WTC11 (cell line): ENCODE data around the gene UGDH. TPM values are rescaled to one million over a fixed set of nuclear protein-coding genes. Genes with fewer than 3 reads are reported as not detected.

Experiments
- ATAC-seq: fragments of 200-7000 bp; cut with Tn5 transposase; 2 replicates; pipeline ENCODE4 v1.10.0; 2021; ENCODE audit warnings: mild to moderate bottlenecking, moderate library complexity
- CTCF ChIA-PET: fragments of 300-600 bp; sonication (Branson Sonifier 250); formaldehyde crosslinking; loops from one replicate; lab custom pipeline; 2021; ENCODE audit warnings: antibody characterized with exemption; lab: Charles Lee
- POLR2A ChIA-PET: fragments of 350-600 bp; sonication (Branson Sonifier 250); formaldehyde crosslinking; loops from one replicate; lab custom pipeline; 2021; ENCODE audit warnings: antibody characterized with exemption; lab: Charles Lee
- DNase-seq: peaks from one replicate; pipeline ENCODE4 v3.0.0; 2021; ENCODE audit warnings: low spot score
- H3K27ac Mint-ChIP-seq: 2 replicates; pipeline ENCODE4 v1.8.0; 2021; ENCODE audit warnings: mixed read lengths
- H3K27me3 Mint-ChIP-seq: 2 replicates; pipeline ENCODE4 v1.8.0; 2021; ENCODE audit warnings: low read depth, mild to moderate bottlenecking, moderate library complexity, mixed read lengths
- H3K36me3 Mint-ChIP-seq: 2 replicates; pipeline ENCODE4 v1.8.0; 2021; ENCODE audit warnings: mixed read lengths
- H3K4me1 Mint-ChIP-seq: 2 replicates; pipeline ENCODE4 v1.8.0; 2022; ENCODE audit warnings: mixed read lengths
- H3K4me3 Mint-ChIP-seq: 2 replicates; pipeline ENCODE4 v1.8.0; 2021; ENCODE audit warnings: mild to moderate bottlenecking, moderate library complexity, mixed read lengths
- H3K9me3 Mint-ChIP-seq: 2 replicates; pipeline ENCODE4 v1.8.0; 2021; ENCODE audit warnings: mixed read lengths
- EMX1 ChIP-seq: fragments of 250-450 bp; sonication (Bioruptor Pico); IDR thresholded peaks from 2 replicates; pipeline ENCODE4 v1.8.0; 2021; ENCODE audit warnings: mild to moderate bottlenecking
- FOXK1 ChIP-seq: sonication (generic); formaldehyde crosslinking; IDR thresholded peaks from 2 replicates; pipeline ENCODE4 v1.8.0; 2022; ENCODE audit warnings: mild to moderate bottlenecking, moderate library complexity, missing genetic modification reagents
- FOXP1 ChIP-seq: sonication (generic); formaldehyde crosslinking; IDR thresholded peaks from 2 replicates; pipeline ENCODE4 v1.8.0; 2022; ENCODE audit warnings: missing genetic modification reagents, mild to moderate bottlenecking, moderate library complexity, borderline replicate concordance
- GTF2I ChIP-seq: fragments of 250-450 bp; sonication (Bioruptor Pico); conservative IDR thresholded peaks from 2 replicates; pipeline ENCODE4 v1.4.0; 2021; ENCODE audit warnings: mild to moderate bottlenecking
- HMGA2 ChIP-seq: fragments of 250-450 bp; sonication (Bioruptor Pico); IDR thresholded peaks from 2 replicates; pipeline ENCODE4 v1.4.0; 2021; ENCODE audit warnings: mild to moderate bottlenecking, moderate library complexity
- JUN ChIP-seq: sonication (generic); formaldehyde crosslinking; IDR thresholded peaks from 2 replicates; pipeline ENCODE4 v1.8.0; 2023; ENCODE audit warnings: mild to moderate bottlenecking, missing genetic modification reagents
- NFATC4 ChIP-seq: fragments of 250-450 bp; sonication (Bioruptor Pico); IDR thresholded peaks from 2 replicates; pipeline ENCODE4 v1.9.0; 2021; ENCODE audit warnings: mild to moderate bottlenecking
- NFE2L1 ChIP-seq: sonication (generic); formaldehyde crosslinking; IDR thresholded peaks from 2 replicates; pipeline ENCODE4 v1.8.1; 2023; ENCODE audit warnings: missing genetic modification reagents
- NR3C1 ChIP-seq: sonication (generic); formaldehyde crosslinking; conservative IDR thresholded peaks from 2 replicates; pipeline ENCODE4 v1.8.1; 2023; ENCODE audit warnings: low read depth, mild to moderate bottlenecking, missing genetic modification reagents
- PRRX2 ChIP-seq: fragments of 250-450 bp; sonication (Bioruptor Pico); IDR thresholded peaks from 2 replicates; pipeline ENCODE4 v1.8.0; 2021; ENCODE audit warnings: mild to moderate bottlenecking
- ZNF121 ChIP-seq: sonication (generic); formaldehyde crosslinking; IDR thresholded peaks from 2 replicates; pipeline ENCODE4 v1.8.0; 2023; ENCODE audit warnings: missing genetic modification reagents
- ZNF219 ChIP-seq: sonication (generic); formaldehyde crosslinking; IDR thresholded peaks from 2 replicates; pipeline ENCODE4 v1.8.0; 2023; ENCODE audit warnings: missing genetic modification reagents, mild to moderate bottlenecking, borderline replicate concordance
- ZNF263 ChIP-seq: sonication (generic); formaldehyde crosslinking; IDR thresholded peaks from 2 replicates; pipeline ENCODE4 v1.8.1; 2022; ENCODE audit warnings: low read depth, mild to moderate bottlenecking, moderate library complexity, missing genetic modification reagents
- ZNF423 ChIP-seq: fragments of 250-450 bp; sonication (Bioruptor Pico); IDR thresholded peaks from 2 replicates; pipeline ENCODE4 v2.1.2; 2022; ENCODE audit warnings: mild to moderate bottlenecking, moderate library complexity
- ZNF671 ChIP-seq: fragments of 250-450 bp; sonication (Bioruptor Pico); IDR thresholded peaks from 2 replicates; pipeline ENCODE4 v1.8.0; 2021; ENCODE audit warnings: mild to moderate bottlenecking
- total RNA-seq: library from RNA; stranded (reverse); gene quantifications from 3 replicates; pipeline ENCODE4 v1.2.3, GENCODE V29; 2021
- TF ChIP-seq, protein P1 (sequence below): sonication (generic); formaldehyde crosslinking; IDR thresholded peaks from 2 replicates; pipeline ENCODE4 v1.8.0; 2022; ENCODE audit warnings: missing genetic modification reagents
- TF ChIP-seq, protein P2 (sequence below): fragments of 250-450 bp; sonication (Bioruptor Pico); conservative IDR thresholded peaks from 2 replicates; pipeline ENCODE4 v1.9.0; 2021; ENCODE audit warnings: mild to moderate bottlenecking
- TF ChIP-seq, protein P3 (sequence below): sonication (generic); formaldehyde crosslinking; IDR thresholded peaks from 2 replicates; pipeline ENCODE4 v1.8.1; 2022; ENCODE audit warnings: mild to moderate bottlenecking, moderate library complexity, missing genetic modification reagents
- TF ChIP-seq, protein P4 (sequence below): sonication (generic); formaldehyde crosslinking; IDR thresholded peaks from 2 replicates; pipeline ENCODE4 v1.8.0; 2022; ENCODE audit warnings: mild to moderate bottlenecking, missing genetic modification reagents
- TF ChIP-seq, protein P5 (sequence below): fragments of 250-450 bp; sonication (Bioruptor Pico); IDR thresholded peaks from 2 replicates; pipeline ENCODE4 v1.9.0; 2021; ENCODE audit warnings: moderate library complexity, mild to moderate bottlenecking, inconsistent platforms, borderline replicate concordance
- TF ChIP-seq, protein P6 (sequence below): sonication (generic); formaldehyde crosslinking; IDR thresholded peaks from 2 replicates; pipeline ENCODE4 v1.8.0; 2023; ENCODE audit warnings: mild to moderate bottlenecking, missing genetic modification reagents
- TF ChIP-seq, protein P7 (sequence below): sonication (generic); formaldehyde crosslinking; IDR thresholded peaks from 2 replicates; pipeline ENCODE4 v1.8.1; 2023; ENCODE audit warnings: mild to moderate bottlenecking, moderate library complexity, missing genetic modification reagents
- TF ChIP-seq, protein P8 (sequence below): sonication (generic); formaldehyde crosslinking; conservative IDR thresholded peaks from 2 replicates; pipeline ENCODE4 v1.8.1; 2022; ENCODE audit warnings: mild to moderate bottlenecking, missing genetic modification reagents
- TF ChIP-seq, protein P9 (sequence below): fragments of 250-450 bp; sonication (Bioruptor Pico); IDR thresholded peaks from 2 replicates; pipeline ENCODE4 v2.1.2; 2022; ENCODE audit warnings: mild to moderate bottlenecking, moderate library complexity

Gene UGDH
- total RNA-seq, 1 experiment from 2014 or later, result 97.5 TPM

DNA sequence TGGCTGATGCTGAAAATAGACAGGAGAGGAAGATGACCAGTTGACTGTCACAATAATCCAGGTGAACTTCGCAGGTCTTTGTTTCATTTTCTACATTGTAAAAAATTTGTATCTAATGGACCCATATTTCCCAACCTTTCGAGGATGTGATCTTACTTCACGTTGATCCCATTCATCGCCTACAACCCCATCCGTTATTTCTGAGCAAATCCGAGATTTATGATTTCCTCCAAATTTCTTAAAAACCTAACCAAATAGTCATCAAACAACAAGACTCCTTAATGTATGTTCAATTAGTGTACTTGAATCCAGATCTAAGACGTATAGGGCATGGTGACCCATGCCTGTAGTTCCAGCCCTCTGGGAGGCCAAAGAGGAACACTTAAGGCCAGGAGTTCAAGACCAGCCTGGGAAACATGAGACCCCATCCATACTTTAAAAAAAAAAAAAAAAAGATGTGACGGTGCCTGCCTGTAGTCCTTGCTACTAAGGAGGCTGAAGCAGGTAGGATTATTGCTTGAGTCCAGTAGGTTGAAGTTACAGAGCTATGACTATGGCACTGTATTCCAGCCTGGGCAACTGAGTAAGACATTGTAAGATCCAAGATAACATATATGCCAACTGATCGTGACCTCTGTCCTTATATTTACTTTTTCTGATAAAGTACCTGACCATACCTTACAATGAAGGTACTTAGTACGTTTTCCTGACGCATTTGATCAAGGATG, 74.2 kb downstream of the UGDH start:
- ChIA-PET CTCF (no interaction called here), POLR2A (interaction anchor here (0.7 kb wide), 1 partner anchor 566 kb away, joined by 3 read pairs; no protein-coding TSS in a partner anchor)
- Mint-ChIP-seq H3K36me3 (peaks cover 74% of the 10 kb centered on the region), H3K9me3 (no peaks in the 10 kb centered on the region), H3K27ac (peak overlapping the region; percentile 68), H3K27me3 (no peaks in the 10 kb centered on the region), H3K4me3 (no peak overlapping the region), H3K4me1 (peaks cover 32% of the 10 kb centered on the region)
- peak; percentile 5; the same call in 1 of the 2 replicates for ATAC-seq
- DNase-seq, result no peak
- TF ChIP-seq, protein P1, sequence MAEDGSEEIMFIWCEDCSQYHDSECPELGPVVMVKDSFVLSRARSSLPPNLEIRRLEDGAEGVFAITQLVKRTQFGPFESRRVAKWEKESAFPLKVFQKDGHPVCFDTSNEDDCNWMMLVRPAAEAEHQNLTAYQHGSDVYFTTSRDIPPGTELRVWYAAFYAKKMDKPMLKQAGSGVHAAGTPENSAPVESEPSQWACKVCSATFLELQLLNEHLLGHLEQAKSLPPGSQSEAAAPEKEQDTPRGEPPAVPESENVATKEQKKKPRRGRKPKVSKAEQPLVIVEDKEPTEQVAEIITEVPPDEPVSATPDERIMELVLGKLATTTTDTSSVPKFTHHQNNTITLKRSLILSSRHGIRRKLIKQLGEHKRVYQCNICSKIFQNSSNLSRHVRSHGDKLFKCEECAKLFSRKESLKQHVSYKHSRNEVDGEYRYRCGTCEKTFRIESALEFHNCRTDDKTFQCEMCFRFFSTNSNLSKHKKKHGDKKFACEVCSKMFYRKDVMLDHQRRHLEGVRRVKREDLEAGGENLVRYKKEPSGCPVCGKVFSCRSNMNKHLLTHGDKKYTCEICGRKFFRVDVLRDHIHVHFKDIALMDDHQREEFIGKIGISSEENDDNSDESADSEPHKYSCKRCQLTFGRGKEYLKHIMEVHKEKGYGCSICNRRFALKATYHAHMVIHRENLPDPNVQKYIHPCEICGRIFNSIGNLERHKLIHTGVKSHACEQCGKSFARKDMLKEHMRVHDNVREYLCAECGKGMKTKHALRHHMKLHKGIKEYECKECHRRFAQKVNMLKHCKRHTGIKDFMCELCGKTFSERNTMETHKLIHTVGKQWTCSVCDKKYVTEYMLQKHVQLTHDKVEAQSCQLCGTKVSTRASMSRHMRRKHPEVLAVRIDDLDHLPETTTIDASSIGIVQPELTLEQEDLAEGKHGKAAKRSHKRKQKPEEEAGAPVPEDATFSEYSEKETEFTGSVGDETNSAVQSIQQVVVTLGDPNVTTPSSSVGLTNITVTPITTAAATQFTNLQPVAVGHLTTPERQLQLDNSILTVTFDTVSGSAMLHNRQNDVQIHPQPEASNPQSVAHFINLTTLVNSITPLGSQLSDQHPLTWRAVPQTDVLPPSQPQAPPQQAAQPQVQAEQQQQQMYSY (CRISPR knock-in tag), result no peak
- peak; percentile 55; the same call in 1 of the 2 replicates for TF ChIP-seq PRRX2
- TF ChIP-seq ZNF121 (CRISPR knock-in tag), result no peak
- TF ChIP-seq HMGA2 (CRISPR knock-in tag), result no peak
- TF ChIP-seq JUN, result no peak
- no peak for TF ChIP-seq ZNF263 (CRISPR knock-in tag)
- TF ChIP-seq NFATC4 (CRISPR knock-in tag), result peak; percentile 36
- no peak for TF ChIP-seq GTF2I (CRISPR knock-in tag)
- no peak for TF ChIP-seq ZNF423 (CRISPR knock-in tag)
- peak; percentile 51 for TF ChIP-seq ZNF671
- TF ChIP-seq EMX1 (CRISPR knock-in tag), result peak; percentile 79; the same call in 1 of the 2 replicates
- TF ChIP-seq, protein P2, sequence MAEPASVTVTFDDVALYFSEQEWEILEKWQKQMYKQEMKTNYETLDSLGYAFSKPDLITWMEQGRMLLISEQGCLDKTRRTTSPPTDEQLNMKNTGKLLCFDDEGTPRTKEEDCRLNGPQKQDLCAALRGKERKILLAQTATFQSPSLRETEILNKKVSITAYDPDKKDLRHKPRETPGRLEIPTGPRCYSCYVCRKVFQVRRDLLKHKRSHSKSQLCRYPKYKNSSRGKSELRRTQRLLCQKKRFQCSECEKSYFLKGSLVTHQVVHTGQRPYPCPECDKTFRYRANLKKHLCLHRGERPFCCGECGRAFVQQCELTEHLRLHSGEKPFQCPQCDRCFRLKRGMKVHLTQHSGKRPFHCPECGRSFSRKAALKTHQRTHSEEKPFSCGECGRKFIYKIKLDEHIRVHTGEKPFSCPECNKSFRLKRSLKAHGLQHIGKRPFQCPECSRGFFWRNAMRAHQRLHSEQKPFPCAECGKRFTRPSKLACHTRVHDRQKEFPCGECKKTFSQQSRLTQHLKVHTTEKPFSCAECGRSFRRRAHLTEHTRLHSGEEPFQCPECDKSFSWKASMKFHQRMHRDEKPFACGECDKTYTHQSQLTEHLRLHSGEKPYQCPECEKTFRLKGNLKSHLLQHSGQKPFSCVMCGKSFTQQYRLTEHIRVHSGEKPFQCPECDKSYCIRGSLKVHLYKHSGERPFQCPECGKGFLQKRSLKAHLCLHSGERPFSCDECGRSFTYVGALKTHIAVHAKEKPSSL, result 0 out of 2 replicates have a peak, but pooled peaks have one; percentile 28
- TF ChIP-seq ZNF219 (CRISPR knock-in tag), result no peak
- TF ChIP-seq, protein P3, sequence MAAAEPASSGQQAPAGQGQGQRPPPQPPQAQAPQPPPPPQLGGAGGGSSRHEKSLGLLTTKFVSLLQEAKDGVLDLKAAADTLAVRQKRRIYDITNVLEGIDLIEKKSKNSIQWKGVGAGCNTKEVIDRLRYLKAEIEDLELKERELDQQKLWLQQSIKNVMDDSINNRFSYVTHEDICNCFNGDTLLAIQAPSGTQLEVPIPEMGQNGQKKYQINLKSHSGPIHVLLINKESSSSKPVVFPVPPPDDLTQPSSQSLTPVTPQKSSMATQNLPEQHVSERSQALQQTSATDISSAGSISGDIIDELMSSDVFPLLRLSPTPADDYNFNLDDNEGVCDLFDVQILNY (CRISPR knock-in tag), result no peak
- no peak for TF ChIP-seq FOXP1 (CRISPR knock-in tag)
- TF ChIP-seq, protein P4, sequence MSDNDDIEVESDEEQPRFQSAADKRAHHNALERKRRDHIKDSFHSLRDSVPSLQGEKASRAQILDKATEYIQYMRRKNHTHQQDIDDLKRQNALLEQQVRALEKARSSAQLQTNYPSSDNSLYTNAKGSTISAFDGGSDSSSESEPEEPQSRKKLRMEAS, result no peak
- TF ChIP-seq, protein P5, sequence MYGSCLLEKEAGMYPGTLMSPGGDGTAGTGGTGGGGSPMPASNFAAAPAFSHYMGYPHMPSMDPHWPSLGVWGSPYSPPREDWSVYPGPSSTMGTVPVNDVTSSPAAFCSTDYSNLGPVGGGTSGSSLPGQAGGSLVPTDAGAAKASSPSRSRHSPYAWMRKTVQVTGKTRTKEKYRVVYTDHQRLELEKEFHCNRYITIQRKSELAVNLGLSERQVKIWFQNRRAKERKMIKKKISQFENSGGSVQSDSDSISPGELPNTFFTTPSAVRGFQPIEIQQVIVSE (CRISPR knock-in tag), result no peak
- no peak for TF ChIP-seq FOXK1 (CRISPR knock-in tag)
- TF ChIP-seq, protein P6, sequence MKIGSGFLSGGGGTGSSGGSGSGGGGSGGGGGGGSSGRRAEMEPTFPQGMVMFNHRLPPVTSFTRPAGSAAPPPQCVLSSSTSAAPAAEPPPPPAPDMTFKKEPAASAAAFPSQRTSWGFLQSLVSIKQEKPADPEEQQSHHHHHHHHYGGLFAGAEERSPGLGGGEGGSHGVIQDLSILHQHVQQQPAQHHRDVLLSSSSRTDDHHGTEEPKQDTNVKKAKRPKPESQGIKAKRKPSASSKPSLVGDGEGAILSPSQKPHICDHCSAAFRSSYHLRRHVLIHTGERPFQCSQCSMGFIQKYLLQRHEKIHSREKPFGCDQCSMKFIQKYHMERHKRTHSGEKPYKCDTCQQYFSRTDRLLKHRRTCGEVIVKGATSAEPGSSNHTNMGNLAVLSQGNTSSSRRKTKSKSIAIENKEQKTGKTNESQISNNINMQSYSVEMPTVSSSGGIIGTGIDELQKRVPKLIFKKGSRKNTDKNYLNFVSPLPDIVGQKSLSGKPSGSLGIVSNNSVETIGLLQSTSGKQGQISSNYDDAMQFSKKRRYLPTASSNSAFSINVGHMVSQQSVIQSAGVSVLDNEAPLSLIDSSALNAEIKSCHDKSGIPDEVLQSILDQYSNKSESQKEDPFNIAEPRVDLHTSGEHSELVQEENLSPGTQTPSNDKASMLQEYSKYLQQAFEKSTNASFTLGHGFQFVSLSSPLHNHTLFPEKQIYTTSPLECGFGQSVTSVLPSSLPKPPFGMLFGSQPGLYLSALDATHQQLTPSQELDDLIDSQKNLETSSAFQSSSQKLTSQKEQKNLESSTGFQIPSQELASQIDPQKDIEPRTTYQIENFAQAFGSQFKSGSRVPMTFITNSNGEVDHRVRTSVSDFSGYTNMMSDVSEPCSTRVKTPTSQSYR (CRISPR knock-in tag), result no peak
- TF ChIP-seq, protein P7, sequence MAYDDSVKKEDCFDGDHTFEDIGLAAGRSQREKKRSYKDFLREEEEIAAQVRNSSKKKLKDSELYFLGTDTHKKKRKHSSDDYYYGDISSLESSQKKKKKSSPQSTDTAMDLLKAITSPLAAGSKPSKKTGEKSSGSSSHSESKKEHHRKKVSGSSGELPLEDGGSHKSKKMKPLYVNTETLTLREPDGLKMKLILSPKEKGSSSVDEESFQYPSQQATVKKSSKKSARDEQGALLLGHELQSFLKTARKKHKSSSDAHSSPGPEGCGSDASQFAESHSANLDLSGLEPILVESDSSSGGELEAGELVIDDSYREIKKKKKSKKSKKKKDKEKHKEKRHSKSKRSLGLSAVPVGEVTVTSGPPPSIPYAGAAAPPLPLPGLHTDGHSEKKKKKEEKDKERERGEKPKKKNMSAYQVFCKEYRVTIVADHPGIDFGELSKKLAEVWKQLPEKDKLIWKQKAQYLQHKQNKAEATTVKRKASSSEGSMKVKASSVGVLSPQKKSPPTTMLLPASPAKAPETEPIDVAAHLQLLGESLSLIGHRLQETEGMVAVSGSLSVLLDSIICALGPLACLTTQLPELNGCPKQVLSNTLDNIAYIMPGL (CRISPR knock-in tag), result no peak
- TF ChIP-seq, protein P8, sequence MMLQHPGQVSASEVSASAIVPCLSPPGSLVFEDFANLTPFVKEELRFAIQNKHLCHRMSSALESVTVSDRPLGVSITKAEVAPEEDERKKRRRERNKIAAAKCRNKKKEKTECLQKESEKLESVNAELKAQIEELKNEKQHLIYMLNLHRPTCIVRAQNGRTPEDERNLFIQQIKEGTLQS (CRISPR knock-in tag), result no peak
- TF ChIP-seq, protein P9, sequence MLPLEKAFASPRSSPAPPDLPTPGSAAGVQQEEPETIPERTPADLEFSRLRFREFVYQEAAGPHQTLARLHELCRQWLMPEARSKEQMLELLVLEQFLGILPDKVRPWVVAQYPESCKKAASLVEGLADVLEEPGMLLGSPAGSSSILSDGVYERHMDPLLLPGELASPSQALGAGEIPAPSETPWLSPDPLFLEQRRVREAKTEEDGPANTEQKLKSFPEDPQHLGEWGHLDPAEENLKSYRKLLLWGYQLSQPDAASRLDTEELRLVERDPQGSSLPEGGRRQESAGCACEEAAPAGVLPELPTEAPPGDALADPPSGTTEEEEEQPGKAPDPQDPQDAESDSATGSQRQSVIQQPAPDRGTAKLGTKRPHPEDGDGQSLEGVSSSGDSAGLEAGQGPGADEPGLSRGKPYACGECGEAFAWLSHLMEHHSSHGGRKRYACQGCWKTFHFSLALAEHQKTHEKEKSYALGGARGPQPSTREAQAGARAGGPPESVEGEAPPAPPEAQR, result 0 out of 2 replicates have a peak, but pooled peaks have one; percentile 10
- TF ChIP-seq NR3C1 (CRISPR knock-in tag), result no peak
- TF ChIP-seq NFE2L1 (CRISPR knock-in tag), result no peak
